HG02938 (cell line): ENCODE measurements around the gene ZNF503.

ENCODE experiments used
- ATAC-seq: cut with Tn5 transposase; IDR thresholded peaks from one replicate; pipeline ENCODE4 v1.9.1; 2021; ENCODE audit warnings: mild to moderate bottlenecking, moderate library complexity; ENCODE audit not compliant: unreplicated experiment

Gene ZNF503

GRCh38 chr10:75407713-75408508 lies 6.3 kb upstream of the ZNF503 start:
- ATAC-seq = no peak

DNA sequence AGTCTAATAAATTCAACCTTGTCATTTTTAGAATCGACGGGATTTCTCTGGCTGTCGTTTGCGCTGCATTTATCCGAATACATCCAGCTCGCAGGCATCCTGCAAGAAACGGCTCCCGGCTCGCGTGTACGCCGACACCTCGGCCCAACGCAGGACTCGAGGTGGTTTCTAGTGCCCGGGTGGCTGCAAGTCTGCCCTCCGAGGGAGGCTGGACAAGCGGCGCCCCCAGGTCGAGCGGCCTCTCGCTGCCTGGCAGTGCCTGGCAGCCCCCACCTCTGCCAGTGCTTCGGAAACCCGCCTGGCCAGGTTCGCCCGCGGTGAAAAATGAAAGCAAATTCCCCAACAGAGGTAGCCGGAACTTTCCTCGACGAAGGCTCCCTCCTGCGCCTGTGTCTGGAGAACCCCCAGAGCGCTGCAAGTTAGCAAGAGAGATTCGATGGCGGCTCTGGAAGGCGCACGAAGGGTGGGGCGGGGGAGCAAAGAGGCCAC lies 5.7 kb upstream of the ZNF503 start:
- ATAC-seq = no peak

- no peak for ATAC-seq
Measured at GRCh38 chr10:75406462-75407223, 5.1 kb upstream of the ZNF503 start.

DNA sequence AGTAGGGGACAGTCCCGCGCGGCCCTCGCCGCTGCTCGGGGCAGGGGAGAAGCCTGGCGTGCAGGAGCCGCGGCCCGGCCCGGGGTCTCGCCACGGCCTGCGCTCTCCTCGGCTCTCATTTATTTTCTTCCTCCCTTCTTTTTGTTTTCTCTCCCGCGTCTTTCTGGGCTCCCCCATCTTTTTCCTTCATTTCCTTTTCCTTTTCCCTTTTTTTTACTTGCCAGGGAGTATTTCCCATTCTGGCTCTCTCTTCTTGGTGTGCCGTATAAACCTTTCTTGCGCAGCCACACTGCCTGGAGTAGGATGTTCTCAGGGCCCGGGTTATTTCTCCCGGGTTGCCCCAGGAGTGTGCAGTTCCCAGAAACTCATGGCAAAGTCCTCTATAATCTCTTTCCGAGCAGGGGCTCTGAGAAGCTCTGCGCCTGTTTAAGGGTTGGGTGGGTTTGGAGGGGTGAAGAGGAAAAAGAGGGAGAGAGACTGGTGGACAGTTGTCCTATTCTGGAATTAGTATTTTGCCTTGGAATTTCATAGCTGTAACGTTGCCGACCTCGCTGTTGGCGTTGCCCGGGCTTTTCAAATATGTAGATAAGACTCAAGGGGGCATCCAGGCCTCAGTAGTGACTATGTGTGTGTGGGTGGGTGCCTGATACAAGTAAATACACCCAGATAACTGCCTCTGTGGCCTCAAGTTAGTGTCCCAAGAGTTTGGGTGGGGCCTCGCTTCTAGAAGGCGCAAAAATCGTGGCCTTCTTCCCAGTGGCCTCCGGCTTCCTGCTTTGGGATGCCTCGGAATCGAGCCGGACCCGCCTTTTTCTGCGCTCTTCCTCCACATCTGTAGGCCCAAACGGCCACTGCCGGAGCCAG lies 4.3 kb upstream of the ZNF503 start:
- no peak for ATAC-seq

DNA sequence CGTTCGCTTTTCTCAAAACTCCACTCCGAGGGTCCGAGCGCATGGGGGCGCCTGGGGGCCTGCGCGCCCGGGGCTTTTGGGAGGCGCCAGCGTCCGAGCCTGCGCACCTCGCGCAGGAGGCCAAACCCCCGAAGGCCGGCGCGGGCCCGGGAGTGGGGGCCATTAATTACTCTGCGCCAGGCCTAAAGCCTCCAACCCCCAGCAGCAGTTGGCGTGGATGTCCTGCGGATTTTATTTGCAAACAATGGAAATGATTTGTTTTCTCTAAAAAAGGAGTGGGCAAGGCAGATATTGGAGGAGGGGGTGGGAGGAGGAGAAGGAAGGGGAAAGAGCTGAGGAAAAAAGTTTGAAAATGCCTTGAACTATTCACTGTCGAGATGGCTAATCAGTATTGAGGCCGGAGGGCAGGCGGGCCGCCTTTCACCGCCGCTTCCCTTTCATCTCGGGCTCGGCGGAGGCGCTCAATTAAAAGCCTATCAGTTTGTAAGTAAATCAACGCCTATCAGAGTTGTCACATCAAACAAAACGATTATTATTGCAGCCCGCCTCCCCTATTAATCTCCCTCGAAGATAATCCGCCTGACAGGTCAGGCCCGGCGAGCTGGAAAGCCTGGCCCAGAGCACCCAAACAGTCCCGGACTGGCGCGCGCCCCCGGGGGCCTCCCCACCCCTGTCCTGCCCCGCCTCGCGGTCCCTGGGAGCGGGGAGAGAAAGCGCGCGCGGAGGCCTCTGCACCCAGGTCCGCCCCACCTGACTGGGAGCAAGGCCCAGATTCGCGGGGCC lies 3.4 kb upstream of the ZNF503 start:
- no peak for ATAC-seq

DNA sequence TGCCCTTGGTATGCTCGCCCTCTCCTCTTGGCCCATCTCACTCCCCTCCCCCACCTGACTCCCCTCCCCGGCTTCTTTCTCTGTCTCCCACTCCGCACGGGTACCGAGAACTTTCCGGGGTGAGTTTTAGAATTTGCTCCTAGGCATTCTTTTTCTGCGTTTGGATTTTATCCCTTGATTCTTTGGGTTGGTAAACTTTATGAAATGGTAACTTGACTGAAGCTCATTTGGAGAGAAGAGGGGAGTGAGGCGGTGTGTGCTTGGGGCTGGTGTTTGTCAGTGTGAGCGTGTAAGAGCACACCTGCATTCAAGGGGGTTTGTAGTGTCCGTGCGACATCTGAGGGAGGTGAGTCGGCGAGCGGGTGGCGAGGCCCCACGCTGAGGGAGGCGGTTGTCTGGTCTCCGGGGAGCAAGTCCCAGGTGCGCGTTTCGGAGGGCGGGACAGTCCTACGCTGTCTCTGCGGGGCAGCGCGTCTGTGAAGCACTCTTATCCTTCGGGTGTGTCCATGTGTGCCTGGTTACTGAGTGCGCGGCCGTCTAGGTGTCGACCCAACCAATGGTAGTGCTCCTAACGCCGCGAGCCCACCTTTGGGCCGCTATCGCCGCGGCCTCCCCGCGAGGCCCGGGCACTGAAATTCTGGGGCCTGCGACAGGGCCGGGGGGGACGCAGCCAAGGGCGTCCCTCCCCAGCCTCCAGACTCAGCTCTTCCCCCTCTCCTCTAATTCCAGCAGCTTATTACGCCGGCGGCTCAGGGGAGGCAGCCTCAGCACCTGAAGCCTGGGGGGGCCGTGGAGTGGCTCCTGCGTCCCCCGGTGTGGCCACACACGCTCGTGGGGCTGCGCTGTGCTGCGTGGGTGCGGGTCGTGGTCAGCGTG lies 2.6 kb upstream of the ZNF503 start:
- ATAC-seq = no peak

DNA sequence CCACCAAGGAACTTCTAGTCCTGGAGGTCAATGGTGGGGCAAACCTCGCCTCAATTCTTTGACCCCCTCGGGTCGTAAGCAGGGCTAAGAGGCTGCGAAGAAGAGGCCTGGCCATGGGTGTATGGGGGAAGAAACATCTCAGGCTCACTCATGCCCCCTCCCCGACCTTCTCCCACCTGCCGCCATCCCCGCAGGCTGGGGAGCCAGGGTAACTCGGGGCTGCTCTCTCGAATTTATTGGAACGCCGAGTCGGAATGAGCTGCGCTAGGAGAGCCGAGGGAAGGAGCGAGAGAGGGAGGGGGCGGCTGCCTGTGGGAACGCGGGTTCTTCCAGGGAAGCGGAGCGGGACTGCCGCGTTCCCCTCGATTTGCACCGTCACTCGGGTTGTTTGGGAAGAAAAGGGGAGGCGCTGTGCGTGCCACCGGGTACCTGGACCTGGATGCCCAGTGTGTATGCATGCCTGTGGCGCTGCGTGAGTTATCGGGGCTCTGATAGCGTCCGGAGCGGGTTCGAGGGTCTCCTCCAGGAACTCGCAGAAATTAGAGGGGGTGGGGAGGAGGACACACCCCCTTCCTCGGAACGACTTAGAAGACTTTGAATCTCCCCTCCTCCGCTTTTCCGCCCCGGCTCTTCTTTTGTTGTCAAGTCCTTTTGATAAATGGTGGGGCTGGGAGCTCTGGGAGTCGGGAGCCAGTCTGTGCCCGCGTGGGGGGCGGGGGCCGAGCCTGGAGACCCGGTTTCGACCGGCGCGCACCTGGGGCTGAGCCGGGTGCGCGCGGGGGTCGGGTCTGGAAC lies 1.8 kb upstream of the ZNF503 start:
- ATAC-seq = no peak

DNA sequence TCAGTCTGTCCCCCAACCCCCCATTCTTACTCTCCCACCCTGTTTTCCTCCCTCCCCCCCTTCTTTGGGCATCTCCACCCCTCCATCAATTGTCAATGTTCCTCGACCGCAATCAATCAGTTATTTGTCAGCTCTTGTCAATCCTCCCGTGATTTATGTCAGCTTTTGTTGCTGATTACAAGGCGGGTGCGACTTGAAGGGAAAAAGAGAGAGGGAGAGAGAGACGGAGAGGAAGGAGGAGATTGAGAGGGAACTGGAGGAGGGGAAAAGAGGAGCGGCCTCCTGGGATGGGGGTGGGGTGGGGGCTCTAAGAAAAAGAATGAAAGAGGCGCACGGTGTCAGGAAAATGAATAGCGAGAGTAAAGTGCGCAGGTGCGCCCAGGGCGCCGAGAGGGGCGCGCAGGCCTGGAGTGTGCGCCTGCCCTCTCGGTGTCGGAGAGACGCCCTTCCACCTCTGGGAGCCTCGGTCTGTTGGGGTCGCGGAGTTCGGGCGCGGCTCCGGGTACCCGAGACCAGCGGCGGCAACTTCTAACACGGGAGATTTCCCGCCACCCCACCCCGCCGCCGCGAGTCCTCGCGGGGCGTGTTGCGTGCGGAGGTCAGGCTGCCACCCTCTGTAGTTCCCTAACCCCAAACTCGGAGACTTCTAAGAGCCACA lies 1.1 kb upstream of the ZNF503 start:
- ATAC-seq = no peak

DNA sequence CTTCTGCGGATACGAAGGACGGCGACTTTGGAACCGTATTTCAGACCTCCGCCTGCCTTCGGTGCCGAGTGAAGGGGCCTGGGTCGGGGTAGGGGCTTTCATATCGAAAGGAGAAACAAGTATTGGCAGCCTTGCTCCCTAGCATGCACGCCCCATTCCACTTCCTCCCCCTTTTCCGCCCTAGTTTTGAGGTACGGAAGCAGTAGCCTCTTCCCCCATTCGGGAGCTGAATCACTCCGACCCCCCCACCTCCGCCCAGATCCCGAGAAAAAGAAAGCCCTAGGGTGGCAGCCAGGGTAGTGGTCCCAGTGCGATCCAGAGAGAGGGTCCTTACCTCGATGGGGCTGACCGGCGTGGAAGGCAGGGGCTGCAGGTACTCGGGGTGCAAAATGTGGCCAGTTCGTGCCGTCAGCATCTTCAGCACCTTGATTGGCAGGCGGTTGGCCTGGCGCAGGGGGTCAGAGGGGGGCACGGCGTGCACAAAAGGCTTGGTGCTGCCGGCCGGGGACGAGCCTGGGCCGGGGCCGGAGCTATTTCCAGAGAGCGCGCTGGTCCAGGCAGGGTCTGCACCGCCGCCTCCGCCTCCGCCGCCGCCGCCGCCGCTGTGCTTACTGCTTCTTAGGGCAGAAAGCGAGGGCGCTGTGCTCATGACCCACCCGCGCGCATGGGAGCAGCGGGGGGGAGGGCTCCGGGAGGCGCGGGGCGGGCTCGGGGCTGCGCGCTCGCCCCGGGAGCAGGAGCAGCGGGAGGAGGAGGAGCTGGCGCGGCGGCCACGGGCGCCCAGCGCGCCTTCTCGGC lies 594 bp downstream of the ZNF503 start:
- ATAC-seq = peak; percentile 19

- no peak for ATAC-seq
Measured at GRCh38 chr10:75400163-75400770, 1.3 kb downstream of the ZNF503 start.

DNA sequence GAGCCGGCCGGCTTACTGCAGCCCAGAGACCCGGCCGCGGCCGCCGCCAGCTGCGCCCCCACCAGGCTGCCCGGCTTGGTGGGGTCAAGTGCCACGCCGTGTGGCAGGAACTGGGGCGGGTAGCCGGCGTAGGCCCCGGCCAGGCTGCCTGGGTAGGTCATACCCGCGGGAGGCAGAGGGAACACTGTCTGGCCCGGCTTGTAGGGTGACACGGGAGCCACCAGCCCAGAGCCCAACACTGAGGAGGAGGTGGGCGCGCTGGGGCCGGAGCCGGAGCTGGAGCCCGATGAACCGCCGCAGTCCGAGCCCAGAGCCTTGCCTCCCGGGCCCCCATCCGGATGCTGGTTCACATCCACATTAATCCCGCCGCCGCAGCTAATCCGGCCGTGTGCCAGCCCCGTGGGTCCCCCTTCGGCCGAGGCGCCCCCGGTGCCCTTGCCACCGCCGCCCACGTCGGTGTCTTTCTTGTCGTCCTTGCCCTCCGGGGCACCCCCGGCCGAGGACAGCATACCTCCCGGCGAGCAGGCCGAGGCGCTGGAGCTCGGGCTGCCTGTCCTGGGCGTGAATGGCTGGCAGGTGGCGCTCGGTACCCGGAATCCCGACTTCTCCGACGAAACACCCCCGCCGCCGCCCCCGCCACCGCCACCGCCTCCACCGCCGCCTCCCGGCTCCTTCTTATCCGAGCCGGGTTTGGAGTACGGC lies 2.0 kb downstream of the ZNF503 start:
- ATAC-seq = no peak

GRCh38 chr10:75398692-75399460 lies 2.7 kb downstream of the ZNF503 start:
- no peak for ATAC-seq

GRCh38 chr10:75398200-75398691 lies 3.3 kb downstream of the ZNF503 start:
- ATAC-seq = no peak

DNA sequence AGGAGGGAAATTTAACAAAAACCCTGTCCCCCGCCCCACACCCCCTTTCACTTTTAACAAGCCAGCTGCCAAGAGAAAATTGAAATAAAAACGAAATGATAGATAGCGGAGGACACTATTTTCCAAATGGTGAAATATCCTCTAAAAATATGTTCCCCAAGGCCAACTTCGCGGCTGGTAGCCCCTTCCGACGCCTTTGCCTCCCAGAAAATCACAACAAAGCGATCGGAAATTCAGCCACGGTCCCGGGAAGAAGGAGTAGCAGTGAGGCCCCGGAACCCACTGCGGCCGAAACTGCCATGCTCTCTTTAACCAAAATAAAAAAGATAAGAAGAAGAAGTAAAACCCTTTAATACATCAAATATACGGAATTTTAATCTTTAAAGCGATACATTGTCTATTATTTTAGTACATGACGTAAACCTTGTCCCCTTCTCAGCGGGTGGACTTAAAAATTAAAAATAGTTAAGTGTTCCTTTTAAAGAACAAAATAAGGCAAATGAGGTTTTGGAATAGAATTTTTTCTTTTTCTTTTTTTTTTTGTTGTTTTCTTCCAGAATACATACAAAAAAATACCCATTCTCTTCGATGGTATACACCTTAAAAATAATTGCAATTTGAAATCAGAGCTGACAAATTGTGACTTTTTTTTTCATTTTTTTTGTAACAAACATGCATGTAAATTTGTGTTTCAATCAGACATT lies 3.9 kb downstream of the ZNF503 start:
- no peak for ATAC-seq
